HL-60/S4 treated with phorbol 12-myristate 13-acetate at 8.2 ng/mL for 4 days and 3 days (cell line): ENCODE results near the gene RAD50.
"Not testable (repeated sequence)": the region's sequence is repeated elsewhere in the genome, so short reads cannot be mapped to it uniquely, and the experiment has no call there.

ENCODE experiments used
- in situ Hi-C: fragments of 300-500 bp; cut with MboI; formaldehyde crosslinking; loops from 2 replicates; pipeline ENCODE4 v1.15.0; 2022; ENCODE audit warnings: low sequenced_read_pairs

RAD50 gene

DNA sequence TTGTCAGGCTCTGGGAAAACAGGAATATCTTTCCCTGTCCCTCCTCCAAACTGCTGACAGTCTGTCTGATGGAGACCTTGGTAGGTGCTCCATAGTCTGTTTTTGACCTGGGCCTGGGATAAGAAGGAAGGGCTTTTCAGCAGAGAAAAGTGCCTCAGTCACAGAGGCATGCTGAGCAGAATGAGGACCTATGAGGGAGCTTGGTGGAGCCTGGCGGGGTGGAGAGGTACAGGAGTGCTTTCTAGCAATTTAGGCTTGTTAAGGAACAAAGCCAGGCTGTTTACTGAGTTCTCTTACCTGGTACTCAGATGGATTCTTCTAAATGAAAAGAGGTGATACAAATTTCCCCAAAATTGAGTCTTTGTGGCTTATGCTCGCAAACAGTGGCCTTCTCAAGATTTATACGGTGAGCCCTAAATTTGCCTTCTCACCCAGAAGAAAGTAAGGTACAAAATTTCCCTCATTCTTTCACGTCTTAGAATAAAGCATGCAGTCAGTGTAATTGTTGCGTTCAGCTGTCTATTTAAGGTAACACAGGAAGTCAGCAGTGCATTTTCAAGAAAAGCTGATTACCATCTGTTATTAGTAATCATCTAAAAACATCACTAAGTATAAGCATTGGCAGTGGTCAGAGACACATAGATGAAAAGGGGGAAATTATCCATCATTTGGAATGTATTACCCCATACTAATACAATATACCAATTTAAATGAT lies 72.6 kb downstream of the RAD50 start:
- in situ Hi-C loops: no loop called here

DNA sequence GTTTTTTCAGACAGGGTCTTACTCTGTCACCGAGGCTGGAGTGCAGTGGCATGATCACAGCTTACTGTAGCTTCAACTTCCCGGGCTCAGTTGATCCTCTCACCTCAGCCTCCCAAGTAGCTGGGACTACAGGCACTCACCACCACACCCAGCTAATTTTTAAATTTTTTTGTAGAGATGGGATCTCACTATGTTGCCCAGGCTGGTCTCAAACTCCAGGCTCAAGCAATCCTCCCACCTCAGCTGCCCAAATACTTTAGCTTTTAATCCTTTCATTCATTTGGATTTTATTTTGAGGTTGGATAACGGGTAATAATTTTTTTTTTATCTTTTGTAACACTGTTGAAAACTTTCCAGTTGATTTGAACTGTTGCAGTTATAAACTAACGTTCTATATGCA lies 76.8 kb downstream of the RAD50 start:
- in situ Hi-C loops: not testable (repeated sequence)

DNA sequence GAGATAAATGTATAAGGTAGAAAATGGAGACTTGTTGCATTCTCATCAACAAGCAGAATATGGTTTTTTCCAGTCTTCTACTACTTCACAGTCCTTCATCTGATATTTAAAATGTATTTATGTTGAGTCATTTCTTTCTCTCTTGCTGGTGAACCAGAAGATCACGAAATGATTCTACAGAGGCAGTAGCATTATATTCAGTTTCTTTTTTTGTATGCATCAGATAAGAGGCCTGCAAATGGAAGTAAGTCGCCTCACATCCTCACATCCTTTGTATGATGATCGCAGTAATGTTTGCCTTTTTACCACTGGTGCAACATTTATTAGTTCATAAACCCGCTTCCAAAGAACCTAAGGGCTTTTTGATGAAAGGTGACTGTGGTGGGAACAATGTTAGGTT lies 79.1 kb downstream of the RAD50 start:
- in situ Hi-C loops: no loop called here

DNA sequence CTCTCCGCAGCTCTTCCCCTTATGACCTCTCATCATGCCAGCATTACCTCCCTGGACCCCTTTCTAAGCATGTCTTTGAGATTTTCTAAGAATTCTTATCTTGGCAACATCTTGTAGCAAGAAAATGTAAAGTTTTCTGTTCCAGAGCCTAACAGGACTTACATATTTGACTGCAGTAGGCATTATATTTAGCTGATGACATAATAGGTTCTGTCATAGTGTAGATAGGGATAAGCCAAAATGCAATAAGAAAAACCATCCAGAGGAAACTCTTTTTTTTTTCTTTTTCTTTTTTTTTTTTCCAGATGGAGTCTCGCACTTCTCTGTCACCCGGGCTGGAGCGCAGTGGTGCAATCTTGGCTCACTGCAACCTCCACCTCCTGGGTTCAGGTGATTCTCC lies 80.5 kb downstream of the RAD50 start:
- in situ Hi-C loops: no loop called here

GRCh38 chr5:132639706-132640130 lies 82.9 kb downstream of the RAD50 start:
- in situ Hi-C loops: no loop called here

GRCh38 chr5:132640613-132641012 lies 83.8 kb downstream of the RAD50 start:
- in situ Hi-C loops: no loop called here

DNA sequence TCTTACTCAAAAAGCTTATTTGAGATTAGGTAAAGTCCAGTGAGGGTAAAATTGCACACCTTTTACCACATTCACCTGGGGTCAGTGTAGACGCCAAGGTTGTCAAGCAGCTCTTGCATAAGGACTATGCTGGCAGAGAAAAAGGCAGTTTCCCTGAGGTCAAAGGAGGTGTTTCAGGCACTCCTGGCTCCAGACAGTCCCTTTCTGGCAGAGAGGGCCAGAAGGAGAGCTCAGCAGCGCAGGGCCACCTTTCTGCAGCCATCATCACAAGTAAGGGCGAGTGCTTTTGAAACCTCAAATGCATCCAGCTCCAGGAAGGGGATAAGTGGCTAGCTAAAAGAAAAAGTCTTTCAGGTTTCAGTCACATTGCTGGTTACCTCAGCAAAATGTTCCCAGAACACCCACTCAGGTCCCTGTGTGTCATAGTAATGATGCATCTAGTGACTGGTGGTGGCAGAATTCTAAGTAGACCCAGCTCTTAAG lies 84.5 kb downstream of the RAD50 start:
- in situ Hi-C loops: no loop called here

DNA sequence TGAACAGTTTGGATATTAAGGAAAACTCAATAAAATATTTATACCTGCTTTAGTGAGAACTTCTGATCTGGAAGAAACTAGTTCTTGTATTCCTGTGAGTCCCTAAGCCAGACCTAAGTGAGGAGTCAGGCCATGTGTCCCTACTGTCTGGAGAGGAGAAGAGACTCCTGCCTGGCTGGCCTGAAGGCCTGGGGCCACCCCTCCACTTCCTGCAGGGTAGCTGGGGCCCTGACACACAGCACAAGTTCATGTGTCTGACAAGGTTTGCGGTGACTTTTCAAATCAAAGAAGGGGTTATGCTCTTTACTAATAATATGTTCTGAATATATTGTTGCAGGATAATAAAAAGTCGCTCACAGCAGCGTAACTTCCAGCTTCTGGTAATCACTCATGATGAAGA lies 85.1 kb downstream of the RAD50 start:
- in situ Hi-C loops: no loop called here

GRCh38 chr5:132644177-132644576 lies 87.4 kb downstream of the RAD50 start:
- in situ Hi-C loops: no loop called here

DNA sequence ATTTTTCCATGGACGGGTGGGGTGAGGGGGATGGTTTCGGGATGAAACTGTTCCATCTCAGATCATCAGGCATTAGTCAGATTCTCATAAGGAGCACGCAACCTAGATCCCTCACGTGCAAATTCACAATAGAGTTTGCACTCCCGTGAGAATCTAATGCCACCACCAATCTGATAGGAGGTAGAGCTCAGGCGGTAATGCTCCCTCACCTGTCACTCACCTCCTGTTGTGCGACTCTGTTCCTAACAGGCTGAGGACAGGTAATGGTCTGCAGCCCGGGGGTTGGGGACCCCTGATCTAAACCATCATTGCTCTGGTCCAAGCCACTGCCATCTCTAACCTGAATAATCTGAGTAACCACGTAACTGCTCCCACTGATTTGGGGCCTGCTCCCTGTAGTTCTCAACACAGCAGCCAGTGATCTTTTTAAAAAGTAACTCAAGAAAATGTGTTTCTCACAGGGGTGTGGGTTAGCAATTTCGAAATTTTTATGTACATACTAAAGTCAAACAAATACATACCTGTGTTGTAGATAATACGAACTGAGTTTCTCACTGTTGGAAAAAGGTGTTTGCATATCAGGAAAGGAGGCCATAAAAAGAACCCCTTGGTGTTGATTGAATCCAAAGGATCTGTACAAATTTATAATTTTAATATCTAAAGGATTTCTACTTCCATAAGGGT lies 89.9 kb downstream of the RAD50 start:
- in situ Hi-C loops: no loop called here

- in situ Hi-C loops: no loop called here
Observed at GRCh38 chr5:132647473-132647872, 90.7 kb downstream of the RAD50 start.

GRCh38 chr5:132648355-132648754 lies 91.6 kb downstream of the RAD50 start:
- in situ Hi-C loops: no loop called here

DNA sequence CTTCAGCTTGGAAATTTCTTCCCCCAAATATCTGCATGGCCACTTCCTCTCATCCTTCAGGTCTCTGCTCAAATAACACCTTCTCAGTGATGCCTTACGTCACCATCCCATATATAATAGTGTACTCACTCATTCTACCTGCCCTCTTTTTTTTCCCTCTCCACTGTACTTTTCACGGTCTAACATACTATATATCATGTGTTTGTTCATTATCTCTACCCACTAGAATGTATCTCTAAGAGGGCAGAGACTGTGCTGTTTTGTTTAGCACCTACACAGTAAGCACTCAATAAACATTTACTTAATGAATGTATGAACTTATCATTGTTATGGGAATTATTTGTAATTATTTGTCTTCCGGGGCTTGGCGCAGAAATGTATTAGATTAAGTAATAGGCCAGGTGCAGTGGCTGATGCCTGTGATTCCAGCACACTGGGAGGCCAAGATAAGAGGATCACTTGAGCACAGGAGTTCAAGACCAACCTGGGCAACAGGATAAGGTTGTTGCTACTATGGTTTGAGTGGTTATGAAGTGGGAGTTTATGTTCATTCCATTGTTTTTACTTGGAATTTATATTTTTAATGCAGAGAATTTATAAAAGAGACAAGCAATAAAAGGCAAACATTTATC lies 95.2 kb downstream of the RAD50 start:
- in situ Hi-C loops: no loop called here

GRCh38 chr5:132653716-132654115 lies 96.9 kb downstream of the RAD50 start:
- in situ Hi-C loops: no loop called here

- in situ Hi-C loops: no loop called here
Observed at GRCh38 chr5:132655821-132656773, 99.3 kb downstream of the RAD50 start.

DNA sequence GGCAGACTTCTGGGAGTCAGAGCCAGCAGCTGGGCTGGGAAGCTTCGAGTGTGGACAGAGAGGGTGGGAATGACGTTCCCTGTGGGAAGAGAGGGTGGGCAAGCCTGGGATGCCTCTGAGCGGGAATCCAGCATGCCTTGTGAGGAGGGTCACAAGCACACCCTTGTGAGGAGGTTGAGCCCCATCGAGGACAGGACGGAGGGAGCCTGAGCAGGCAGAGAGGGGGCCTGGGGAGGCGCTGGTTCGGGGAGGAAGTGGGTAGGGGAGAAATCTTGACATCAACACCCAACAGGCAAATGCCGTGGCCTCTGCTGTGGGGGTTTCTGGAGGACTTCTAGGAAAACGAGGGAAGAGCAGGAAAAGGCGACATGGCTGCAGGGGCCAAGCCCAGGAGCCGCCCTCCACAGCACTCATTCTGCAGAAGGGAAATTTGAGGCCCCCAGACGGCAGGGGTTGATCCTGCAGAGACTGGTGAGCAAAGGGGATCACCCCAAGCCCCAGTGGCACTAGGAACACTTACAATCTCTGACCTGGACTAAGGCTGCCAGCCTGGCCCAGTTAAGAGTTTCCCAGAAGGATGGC lies 100.1 kb downstream of the RAD50 start:
- in situ Hi-C loops: no loop called here

DNA sequence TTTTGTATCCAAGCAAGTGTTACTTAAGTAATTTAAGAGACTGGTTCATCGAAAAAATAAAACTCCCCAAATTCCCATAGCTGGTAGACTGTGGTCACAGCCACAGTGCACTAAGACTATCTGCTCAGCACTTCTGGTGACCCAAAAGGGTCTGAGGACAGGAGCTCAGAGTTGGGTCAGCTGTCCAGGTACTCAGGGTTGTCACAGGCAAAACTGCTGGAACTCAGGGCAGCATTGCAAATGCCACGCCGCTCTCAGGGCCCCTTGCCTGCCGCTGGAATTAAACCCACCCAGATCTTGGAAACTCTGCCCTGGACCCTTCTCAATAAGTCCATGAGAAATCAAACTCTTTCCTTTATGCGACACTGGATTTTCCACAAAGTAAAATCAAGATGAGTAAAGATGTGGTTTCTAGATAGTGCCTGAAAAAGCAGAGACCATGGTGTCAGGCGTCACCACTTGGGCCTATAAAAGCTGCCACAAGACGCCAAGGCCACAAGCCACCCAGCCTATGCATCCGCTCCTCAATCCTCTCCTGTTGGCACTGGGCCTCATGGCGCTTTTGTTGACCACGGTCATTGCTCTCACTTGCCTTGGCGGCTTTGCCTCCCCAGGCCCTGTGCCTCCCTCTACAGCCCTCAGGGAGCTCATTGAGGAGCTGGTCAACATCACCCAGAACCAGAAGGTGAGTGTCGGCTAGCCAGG lies 101.1 kb downstream of the RAD50 start, which contains the start of gene IL13:
IL13 (plus strand) TSS at position 498 of the 705 bp plus-strand sequence; CDS start at position 512, 14 bp downstream.
- in situ Hi-C loops: no loop called here

DNA sequence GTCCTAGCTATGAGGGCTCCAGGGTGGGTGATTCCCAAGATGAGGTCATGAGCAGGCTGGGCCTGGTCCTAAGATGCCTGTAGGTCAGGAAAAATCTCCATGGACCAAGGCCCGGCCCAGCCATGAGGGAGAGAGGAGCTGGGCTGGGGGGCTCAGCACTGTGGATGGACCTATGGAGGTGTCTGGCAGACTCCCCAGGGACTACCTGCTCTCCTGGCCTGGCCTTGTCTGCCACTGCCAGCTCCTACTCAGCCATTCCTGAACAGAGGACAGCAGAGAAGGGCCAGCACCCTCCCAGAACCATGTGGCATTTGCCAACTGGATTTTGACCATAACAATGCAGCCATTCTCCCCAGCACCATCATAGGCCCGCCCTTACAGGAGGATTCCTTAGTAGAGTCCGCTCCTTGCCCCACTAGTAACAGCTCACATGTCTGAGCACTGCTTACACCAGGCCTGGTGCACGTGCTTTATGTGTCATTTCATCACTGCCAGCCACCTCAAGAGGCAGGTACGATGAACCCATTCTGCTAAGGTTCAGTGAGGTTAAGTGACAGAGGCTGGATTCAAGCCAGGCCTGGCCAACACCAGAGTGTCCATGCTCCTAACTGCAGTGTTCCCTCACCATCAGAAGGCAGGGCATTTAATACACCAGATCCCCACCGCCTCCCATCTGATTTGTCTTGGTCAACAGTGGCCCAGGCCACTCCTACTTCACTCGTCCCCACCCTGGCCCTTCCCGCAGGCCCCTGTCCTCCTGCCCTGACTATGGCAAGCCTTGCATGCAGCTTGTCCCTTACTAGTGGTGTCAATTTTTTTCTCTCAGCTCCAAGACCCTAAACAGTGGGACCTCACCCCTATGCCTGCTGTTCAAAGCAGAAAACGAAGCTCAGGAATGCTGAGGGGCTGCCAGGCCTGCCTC lies 101.9 kb downstream of the RAD50 start:
- in situ Hi-C loops: no loop called here
